IMR-90 (cell line): ENCODE data around the gene STXBP4. TPM values are rescaled to one million over a fixed set of nuclear protein-coding genes. Genes with fewer than 3 reads are reported as not detected.

ENCODE experiments used
- ATAC-seq: fragments of 200-7000 bp; cut with Tn5 transposase; 2 replicates; pipeline ENCODE4 v1.9.1; 2020; ENCODE audit warnings: low read depth, mild to moderate bottlenecking, moderate library complexity
- BruUV-seq: library from RNA; stranded (reverse); fragments of 400-500 nt; replicated peaks from 2 replicates; lab custom pipeline; 2021; lab: Mats Ljungman, UMichigan
- CTCF ChIA-PET: fragments of 300-600 bp; formaldehyde crosslinking; extraction: SDS; loops from one replicate; lab custom pipeline; 2021; ENCODE audit warnings: antibody characterized with exemption; lab: Yijun Ruan, JAX
- POLR2A ChIA-PET: fragments of 300-600 bp; sonication (Branson Sonifier 250); formaldehyde crosslinking; loops from one replicate; lab custom pipeline; 2022; ENCODE audit warnings: antibody characterized with exemption; ENCODE audit not compliant: unreplicated experiment; lab: Charles Lee
- DNase-seq: peaks from one replicate; pipeline ENCODE4 v3.0.0; 2013
- H2AFZ ChIP-seq: replicated peaks from 2 replicates; pipeline ENCODE3; 2013; ENCODE audit warnings: low read length, mild to moderate bottlenecking; ENCODE audit not compliant: poor library complexity
- H2AK5ac ChIP-seq: 2 replicates; pipeline ENCODE4 v1.6.1; 2013; ENCODE audit warnings: low read depth, low read length, inconsistent platforms
- H2AK9ac ChIP-seq: replicated peaks from 2 replicates; pipeline ENCODE3; 2013; ENCODE audit warnings: mild to moderate bottlenecking, low read depth, low read length, moderate library complexity; ENCODE audit not compliant: poor library complexity
- H2BK120ac ChIP-seq: 2 replicates; pipeline ENCODE4 v1.6.1; 2013; ENCODE audit warnings: low read depth, low read length, inconsistent platforms
- H2BK15ac ChIP-seq: 3 replicates; pipeline ENCODE4 v1.6.1; 2013; ENCODE audit warnings: low read depth, low read length, inconsistent platforms
- H2BK20ac ChIP-seq: 2 replicates; pipeline ENCODE4 v1.6.1; 2013; ENCODE audit warnings: low read depth, mild to moderate bottlenecking, inconsistent platforms, low read length, moderate library complexity
- H2BK5ac ChIP-seq: 2 replicates; pipeline ENCODE4 v1.6.1; 2013; ENCODE audit warnings: mild to moderate bottlenecking, low read depth, low read length, inconsistent platforms; ENCODE audit not compliant: poor library complexity, severe bottlenecking
- H3K14ac ChIP-seq: replicated peaks from 2 replicates; pipeline ENCODE4 v1.6.1; 2013; ENCODE audit warnings: low read depth, low read length, inconsistent platforms
- H3K18ac ChIP-seq: 2 replicates; pipeline ENCODE4 v1.6.1; 2013; ENCODE audit warnings: low read depth, low read length, control low read depth
- H3K23ac ChIP-seq: 2 replicates; pipeline ENCODE4 v1.6.1; 2013; ENCODE audit warnings: low read depth, low read length, inconsistent platforms
- H3K27ac ChIP-seq: 2 replicates; pipeline ENCODE4 v1.5.1; 2013; ENCODE audit warnings: mild to moderate bottlenecking, control low read depth, low read length; ENCODE audit not compliant: insufficient read depth
- H3K27me3 ChIP-seq: 2 replicates; pipeline ENCODE4 v1.6.1; 2013; ENCODE audit warnings: low read length; ENCODE audit not compliant: control insufficient read depth, insufficient read depth
- H3K36me3 ChIP-seq: 2 replicates; pipeline ENCODE4 v1.6.1; 2013; ENCODE audit warnings: low read length, mixed read lengths; ENCODE audit not compliant: control insufficient read depth, insufficient read depth
- H3K4ac ChIP-seq: 2 replicates; pipeline ENCODE4 v1.6.1; 2013; ENCODE audit warnings: low read depth, low read length, inconsistent platforms
- H3K4me1 ChIP-seq: 2 replicates; pipeline ENCODE4 v1.6.1; 2013; ENCODE audit warnings: low read length, mixed read lengths; ENCODE audit not compliant: control insufficient read depth, insufficient read depth
- H3K4me2 ChIP-seq: 2 replicates; pipeline ENCODE4 v1.6.1; 2013; ENCODE audit warnings: low read depth, mild to moderate bottlenecking, control low read depth, low read length, moderate library complexity
- H3K4me3 ChIP-seq: 2 replicates; pipeline ENCODE4 v1.5.1; 2013; ENCODE audit warnings: low read depth, mild to moderate bottlenecking, control low read depth, low read length, moderate library complexity; ENCODE audit not compliant: insufficient read depth
- H3K56ac ChIP-seq: 2 replicates; pipeline ENCODE4 v1.6.1; 2013; ENCODE audit warnings: low read length, inconsistent platforms; ENCODE audit not compliant: insufficient read depth; ENCODE audit errors: extremely low read depth
- H3K79me1 ChIP-seq, 2 experiments: 2 replicates each; pipeline ENCODE4 v1.6.1; 2013; ENCODE audit warnings: low read length in 2 of 2, inconsistent platforms in 1 of 2, low read depth in 1 of 2
- H3K9ac ChIP-seq: 2 replicates; pipeline ENCODE4 v1.6.1; 2013; ENCODE audit warnings: low read depth, low read length, control low read depth
- H3K9me1 ChIP-seq: 2 replicates; pipeline ENCODE4 v1.6.1; 2013; ENCODE audit warnings: low read length, inconsistent platforms; ENCODE audit not compliant: insufficient read depth
- H3K9me3 ChIP-seq: 2 replicates; pipeline ENCODE4 v1.6.1; 2013; ENCODE audit warnings: low read length; ENCODE audit not compliant: control insufficient read depth, insufficient read depth
- H4K20me1 ChIP-seq: 2 replicates; pipeline ENCODE4 v1.6.1; 2013; ENCODE audit warnings: low read length, inconsistent platforms; ENCODE audit not compliant: insufficient read depth
- H4K5ac ChIP-seq: 2 replicates; pipeline ENCODE4 v1.6.1; 2013; ENCODE audit warnings: mild to moderate bottlenecking, low read depth, low read length, control low read depth
- H4K8ac ChIP-seq, 2 experiments: 2 replicates each; pipeline ENCODE4 v1.6.1; 2013; ENCODE audit warnings: low read depth in 2 of 2, low read length in 2 of 2, control low read depth in 1 of 2, inconsistent platforms in 1 of 2
- H4K91ac ChIP-seq: 2 replicates; pipeline ENCODE4 v1.6.1; 2013; ENCODE audit warnings: low read depth, low read length, inconsistent platforms; ENCODE audit not compliant: insufficient read depth
- BHLHE40 ChIP-seq: fragments of 150-350 bp; IDR thresholded peaks from 2 replicates; pipeline ENCODE4 v1.6.1; 2016; ENCODE audit warnings: mild to moderate bottlenecking, low read depth, low read length
- CEBPB ChIP-seq: IDR thresholded peaks from 2 replicates; pipeline ENCODE4 v1.6.1; 2012; ENCODE audit warnings: low read depth, low read length, improper control_type of control experiment
- CHD1 ChIP-seq: IDR thresholded peaks from 2 replicates; pipeline ENCODE4 v1.6.1; 2012; ENCODE audit warnings: low read depth, low read length, improper control_type of control experiment
- CTCF ChIP-seq: conservative IDR thresholded peaks from 2 replicates; pipeline ENCODE4 v1.5.1; 2012; ENCODE audit warnings: mild to moderate bottlenecking, low read depth, low read length, improper control_type of control experiment
- ELK1 ChIP-seq: fragments of 150-350 bp; IDR thresholded peaks from 2 replicates; pipeline ENCODE4 v1.6.1; 2016; ENCODE audit warnings: low read depth, mild to moderate bottlenecking, low read length, moderate library complexity, borderline replicate concordance
- FOS ChIP-seq: fragments of 150-350 bp; IDR thresholded peaks from 2 replicates; pipeline ENCODE4 v1.6.1; 2016; ENCODE audit warnings: low read depth, low read length
- MAFK ChIP-seq: IDR thresholded peaks from 2 replicates; pipeline ENCODE4 v1.6.1; 2012; ENCODE audit warnings: low read depth, low read length, improper control_type of control experiment
- MXI1 ChIP-seq: IDR thresholded peaks from 2 replicates; pipeline ENCODE4 v1.6.1; 2012; ENCODE audit warnings: low read depth, mild to moderate bottlenecking, low read length, moderate library complexity, borderline replicate concordance
- NFE2L2 ChIP-seq: fragments of 150-350 bp; IDR thresholded peaks from 2 replicates; pipeline ENCODE4 v1.6.1; 2016; ENCODE audit warnings: low read depth, mild to moderate bottlenecking, low read length
- POLR2A ChIP-seq: IDR thresholded peaks from 2 replicates; pipeline ENCODE4 v1.6.1; 2012; ENCODE audit warnings: mild to moderate bottlenecking, low read depth, low read length
- RAD21 ChIP-seq: IDR thresholded peaks from 2 replicates; pipeline ENCODE4 v1.6.1; 2012; ENCODE audit warnings: low read length, improper control_type of control experiment
- RCOR1 ChIP-seq: IDR thresholded peaks from 2 replicates; pipeline ENCODE4 v1.6.1; 2012; ENCODE audit warnings: mild to moderate bottlenecking, low read length, improper control_type of control experiment; ENCODE audit not compliant: insufficient replicate concordance
- RFX5 ChIP-seq: IDR thresholded peaks from 2 replicates; pipeline ENCODE4 v1.8.0; 2012; ENCODE audit warnings: low read depth, mild to moderate bottlenecking, low read length, moderate library complexity
- SMC3 ChIP-seq: fragments of 150-350 bp; IDR thresholded peaks from 2 replicates; pipeline ENCODE4 v1.6.1; 2016; ENCODE audit warnings: low read depth, mild to moderate bottlenecking, antibody characterized with exemption, low read length, moderate library complexity
- USF2 ChIP-seq: fragments of 150-350 bp; IDR thresholded peaks from 2 replicates; pipeline ENCODE4 v1.6.1; 2017; ENCODE audit warnings: mild to moderate bottlenecking, antibody characterized with exemption, low read length, low read depth
- dilution Hi-C: fragments of 300-500 bp; cut with HindIII; formaldehyde crosslinking; loops from one replicate; pipeline ENCODE4 v1.14.3; 2018; ENCODE audit warnings: low sequenced_read_pairs; ENCODE audit not compliant: unreplicated experiment
- in situ Hi-C: fragments of 300-500 bp; cut with MboI; formaldehyde crosslinking; loops from 3 replicates; pipeline ENCODE4 v1.14.3; 2019; ENCODE audit warnings: low sequenced_read_pairs, inconsistent platforms, mixed read lengths
- intact Hi-C: fragments of 100-400 bp; cut with micrococcal nuclease; formaldehyde crosslinking; loops from 2 replicates; pipeline ENCODE4 v1.10.0; 2022
- polyA plus RNA-seq, 3 experiments: library from polyadenylated mRNA; depleted of rRNA; stranded (reverse); fragments of >200 nt; gene quantifications; 2 replicates each; pipeline ENCODE4 v1.2.3, GENCODE V29; 2012; ENCODE audit warnings: low replicate concordance in 1 of 3
- total RNA-seq: library from RNA; depleted of rRNA; stranded (reverse); fragments of >200 nt; gene quantifications from 2 replicates; pipeline ENCODE4 v1.2.3, GENCODE V29; 2012

Gene STXBP4
- total and polyA plus RNA-seq, 2 of the 4 experiments (the other 2 are of a cell fraction): 4.1 to 20.4 TPM

GRCh38 chr17:55121268-55121667 lies 152.7 kb downstream of the STXBP4 start:
- Histone ChIP-seq H3K14ac (no peak overlapping the region), H4K8ac (no peak overlapping the region), H3K4ac (no peak overlapping the region), H2AK9ac (no peak overlapping the region), H4K91ac (no peak overlapping the region), H2BK5ac (no peak overlapping the region), H2AK5ac (no peak overlapping the region), H3K9ac (no peak overlapping the region), H4K5ac (no peak overlapping the region), H2BK120ac (no peak overlapping the region), H3K79me1 (no peaks in the 10 kb centered on the region), H2AFZ (no peak overlapping the region), H3K27ac (no peak overlapping the region), H3K18ac (no peak overlapping the region), H3K27me3 (no peaks in the 10 kb centered on the region), H3K23ac (no peak overlapping the region), H4K20me1 (no peaks in the 10 kb centered on the region), H2BK15ac (no peak overlapping the region), H3K56ac (no peak overlapping the region), H3K9me3 (no peaks in the 10 kb centered on the region), H3K4me3 (no peak overlapping the region), H3K4me1 (no peaks in the 10 kb centered on the region), H3K36me3 (no peaks in the 10 kb centered on the region), H3K4me2 (no peak overlapping the region), H2BK20ac (no peak overlapping the region), H3K9me1 (no peaks in the 10 kb centered on the region)
- intact Hi-C loops (no loop called here), dilution Hi-C loops (no loop called here), in situ Hi-C loops (loop anchor here (10.0 kb wide), 1 partner anchor 56 kb away; no protein-coding TSS in a partner anchor)
- CTCF ChIA-PET: no interaction called here
- TF ChIP-seq MAFK (no peak), SMC3 (no peak), NFE2L2 (no peak), MXI1 (no peak), RAD21 (no peak), CTCF (no peak), RCOR1 (no peak), CEBPB (no peak), BHLHE40 (no peak), CHD1 (no peak), FOS (no peak), RFX5 (no peak), USF2 (no peak), ELK1 (no peak), POLR2A (no peak)
- no TSS peak for BruUV-seq
- no peak for ATAC-seq
- POLR2A ChIA-PET: no interaction called here
- no peak for DNase-seq
